Adrenal gland (tissue), 5 donors: ENCODE measurements around the gene HOXB7.

ENCODE experiments used
- CTCF ChIP-seq, 6 experiments: fragments of 450-650 bp in 4 of 6; fragments of 200-600 bp in 2 of 6; sonication (generic) in 1 of 6; IDR thresholded peaks; 1 replicate in 5 of 6; 2 replicates in 1 of 6; pipeline versions ENCODE4 v1.5.1 to v1.8.0; 2016 to 2021; ENCODE audit warnings: antibody characterized with exemption in 6 of 6, mild to moderate bottlenecking in 2 of 6, moderate library complexity in 1 of 6
- POLR2A ChIP-seq, 2 donors: fragments of 450-650 bp; IDR thresholded peaks; one replicate each; pipeline ENCODE4 v1.6.1; 2017; ENCODE audit warnings: antibody characterized with exemption in 2 of 2, mild to moderate bottlenecking in 2 of 2, moderate library complexity in 1 of 2
- donor health status: DM: no; HTN: no; CAD: no.

DNA sequence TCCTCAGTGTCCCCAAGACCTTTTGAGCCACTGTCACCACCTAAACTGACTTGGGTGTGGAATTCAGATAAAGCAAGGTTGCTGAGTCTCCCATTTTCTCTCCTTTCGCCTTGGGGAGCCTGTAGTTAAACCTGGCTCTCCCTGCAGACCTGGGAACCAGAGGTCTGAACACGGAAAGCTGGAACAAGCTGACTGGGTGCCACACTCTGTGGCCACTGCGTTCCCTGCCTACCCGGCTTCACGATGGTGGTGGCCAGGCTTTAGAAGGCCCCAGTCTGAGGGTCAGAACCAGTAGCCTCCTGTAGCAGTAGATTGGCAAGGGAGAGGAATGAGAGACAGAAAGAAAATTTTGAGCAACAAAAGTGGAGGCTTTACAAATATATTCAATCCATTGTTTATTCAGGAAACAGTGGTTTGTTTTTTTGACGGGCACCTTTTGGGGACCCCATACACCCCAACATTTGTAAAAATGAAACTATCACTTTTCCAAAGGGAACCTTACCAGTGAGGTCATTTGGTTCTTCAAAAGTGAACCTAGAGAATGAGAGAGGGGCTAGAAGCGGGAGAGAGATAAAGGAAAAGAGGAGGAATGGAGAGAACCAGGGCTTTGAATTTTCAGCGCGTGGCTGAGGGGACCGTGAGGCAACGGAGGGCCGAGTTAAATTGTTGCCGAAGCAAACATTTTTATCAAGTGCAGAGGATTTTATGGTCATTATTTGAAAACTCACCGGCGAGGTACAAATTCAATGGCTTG, 6.1 kb upstream of the HOXB7 start:
- TF ChIP-seq CTCF (IDR thresholded peaks at IDR 0.05) (no peak), POLR2A (IDR thresholded peaks at IDR 0.05) (no peak)
